ENCODE data around the gene TP53I11.

The TP53I11 gene

GRCh38 chr11:44982496-44983062 is 31.9 kb upstream of the TP53I11 start:
- no peaks in the 10 kb centered on the region for H4K20me1 ChIP-seq (ENCODE audit: insufficient read depth, low read length)
- TF ChIP-seq CTCF (IDR thresholded peaks at IDR 0.05; ENCODE audit: low read length) (no peak), EZH2 (IDR thresholded peaks at IDR 0.05; ENCODE audit: borderline replicate concordance, low read length) (no peak)
- H3K27me3 ChIP-seq (ENCODE audit: insufficient read depth, low read length) = peaks cover 4% of the 10 kb centered on the region; the same call in 1 of the 2 replicates
- H3K9me3 ChIP-seq (ENCODE audit: low read length) = no peaks in the 10 kb centered on the region
- no peak overlapping the region for H3K4me3 ChIP-seq (ENCODE audit: low read depth, low read length, poor library complexity, severe bottlenecking)
- no peaks in the 10 kb centered on the region for H3K36me3 ChIP-seq (ENCODE audit: insufficient read depth, low read length)
- no peaks in the 10 kb centered on the region for H3K9me2 ChIP-seq (ENCODE audit: low read depth, low read length)
- no peak overlapping the region for H3K4me2 ChIP-seq (ENCODE audit: low read length)
- no peaks in the 10 kb centered on the region for H3K4me1 ChIP-seq (ENCODE audit: insufficient read depth, low read length, severe bottlenecking)
- H3K79me2 ChIP-seq (ENCODE audit: insufficient read depth, low read length) = no peaks in the 10 kb centered on the region
- no peaks in the 10 kb centered on the region for H3F3A ChIP-seq (ENCODE audit: insufficient read depth, low read length)
- H3K27ac ChIP-seq (ENCODE audit: low read depth, low read length, poor library complexity, severe bottlenecking) = no peak overlapping the region
- H2AFZ ChIP-seq (ENCODE audit: low read length) = no peak overlapping the region
- no peak overlapping the region for H3K9ac ChIP-seq (ENCODE audit: low read length)

GRCh38 chr11:44980533-44981427 is 30.1 kb upstream of the TP53I11 start:
- Histone ChIP-seq H3K4me3 (ENCODE audit: low read depth, low read length, poor library complexity, severe bottlenecking) (no peak overlapping the region), H3K9me3 (ENCODE audit: low read length) (no peaks in the 10 kb centered on the region), H3K4me1 (ENCODE audit: insufficient read depth, low read length, severe bottlenecking) (no peaks in the 10 kb centered on the region), H3K27me3 (ENCODE audit: insufficient read depth, low read length) (peaks cover 4% of the 10 kb centered on the region; the same call in 1 of the 2 replicates), H3K27ac (ENCODE audit: low read depth, low read length, poor library complexity, severe bottlenecking) (no peak overlapping the region), H3K9ac (ENCODE audit: low read length) (no peak overlapping the region), H3K9me2 (ENCODE audit: low read depth, low read length) (no peaks in the 10 kb centered on the region), H3F3A (ENCODE audit: insufficient read depth, low read length) (no peaks in the 10 kb centered on the region), H3K79me2 (ENCODE audit: insufficient read depth, low read length) (no peaks in the 10 kb centered on the region), H4K20me1 (ENCODE audit: insufficient read depth, low read length) (no peaks in the 10 kb centered on the region), H2AFZ (ENCODE audit: low read length) (no peak overlapping the region), H3K4me2 (ENCODE audit: low read length) (no peak overlapping the region), H3K36me3 (ENCODE audit: insufficient read depth, low read length) (no peaks in the 10 kb centered on the region)
- TF ChIP-seq EZH2 (IDR thresholded peaks at IDR 0.05; ENCODE audit: borderline replicate concordance, low read length) (no peak), CTCF (IDR thresholded peaks at IDR 0.05; ENCODE audit: low read length) (no peak)

- H3K9me3 ChIP-seq (ENCODE audit: low read length) = no peaks in the 10 kb centered on the region
- H3K4me3 ChIP-seq (ENCODE audit: low read depth, low read length, poor library complexity, severe bottlenecking) = no peak overlapping the region
These were observed 29.1 kb upstream of the TP53I11 start for GRCh38 chr11:44979543-44980399.

More at GRCh38 chr11:44979543-44980399, 29.1 kb upstream of the TP53I11 start:
- Histone ChIP-seq H3K36me3 (ENCODE audit: insufficient read depth, low read length) (no peaks in the 10 kb centered on the region), H3K79me2 (ENCODE audit: insufficient read depth, low read length) (no peaks in the 10 kb centered on the region), H3K27ac (ENCODE audit: low read depth, low read length, poor library complexity, severe bottlenecking) (no peak overlapping the region), H3K4me2 (ENCODE audit: low read length) (no peak overlapping the region), H3K27me3 (ENCODE audit: insufficient read depth, low read length) (peaks cover 4% of the 10 kb centered on the region; the same call in 1 of the 2 replicates), H4K20me1 (ENCODE audit: insufficient read depth, low read length) (no peaks in the 10 kb centered on the region), H3F3A (ENCODE audit: insufficient read depth, low read length) (no peaks in the 10 kb centered on the region), H3K4me1 (ENCODE audit: insufficient read depth, low read length, severe bottlenecking) (no peaks in the 10 kb centered on the region), H3K9ac (ENCODE audit: low read length) (no peak overlapping the region), H3K9me2 (ENCODE audit: low read depth, low read length) (no peaks in the 10 kb centered on the region), H2AFZ (ENCODE audit: low read length) (no peak overlapping the region)
- TF ChIP-seq CTCF (IDR thresholded peaks at IDR 0.05; ENCODE audit: low read length) (no peak), EZH2 (IDR thresholded peaks at IDR 0.05; ENCODE audit: borderline replicate concordance, low read length) (no peak)

Measured in OCI-LY1 (cell line).